ENCODE data around the gene DOK3.

DOK3 gene

GRCh38 chr5:177482359-177482795, 27.2 kb downstream of the DOK3 start:
- ATAC-seq: peak; percentile 1
- TF ChIP-seq PATZ1 (CRISPR knock-in tag; IDR thresholded peaks at IDR 0.05; ENCODE audit: borderline replicate concordance): peak; percentile 35; the same call in 1 of the 2 replicates
- no peak for TF ChIP-seq CSDC2 (CRISPR knock-in tag; IDR thresholded peaks at IDR 0.05)

- peak; percentile 13 for ATAC-seq
- TF ChIP-seq RARB (CRISPR knock-in tag; IDR thresholded peaks at IDR 0.05) (no peak), ZNF70 (CRISPR knock-in tag; IDR thresholded peaks at IDR 0.05) (no peak), BACH2 (CRISPR knock-in tag; IDR thresholded peaks at IDR 0.05; ENCODE audit: borderline replicate concordance) (no peak), ZFP30 (CRISPR knock-in tag; IDR thresholded peaks at IDR 0.05) (no peak), GLIS3 (CRISPR knock-in tag; IDR thresholded peaks at IDR 0.05) (no peak), ESRRG (CRISPR knock-in tag; IDR thresholded peaks at IDR 0.05) (no peak), TSHZ2 (CRISPR knock-in tag; IDR thresholded peaks at IDR 0.05) (peak; percentile 9; the same call in 1 of the 2 replicates), SNAI2 (CRISPR knock-in tag; IDR thresholded peaks at IDR 0.05) (no peak)
These were observed 29.9 kb downstream of the DOK3 start for GRCh38 chr5:177479774-177480173.

- peak; percentile 19 for ATAC-seq
- TF ChIP-seq TSHZ2 (CRISPR knock-in tag; IDR thresholded peaks at IDR 0.05) (peak; percentile 54; the same call in 1 of the 2 replicates), ZNF8 (CRISPR knock-in tag; IDR thresholded peaks at IDR 0.05) (no peak), BACH2 (CRISPR knock-in tag; IDR thresholded peaks at IDR 0.05; ENCODE audit: borderline replicate concordance) (no peak), CSDC2 (CRISPR knock-in tag; IDR thresholded peaks at IDR 0.05) (no peak), ISL1 (CRISPR knock-in tag; IDR thresholded peaks at IDR 0.05) (peak; percentile 20; the same call in 1 of the 2 replicates), OSR1 (CRISPR knock-in tag; IDR thresholded peaks at IDR 0.05) (no peak), TCF4 (CRISPR knock-in tag; IDR thresholded peaks at IDR 0.05; ENCODE audit: borderline replicate concordance) (peak; percentile 65; the same call in 1 of the 2 replicates), GLIS3 (CRISPR knock-in tag; IDR thresholded peaks at IDR 0.05) (no peak), SNAI2 (CRISPR knock-in tag; IDR thresholded peaks at IDR 0.05) (no peak), ESRRG (CRISPR knock-in tag; IDR thresholded peaks at IDR 0.05) (no peak), ZFP30 (CRISPR knock-in tag; IDR thresholded peaks at IDR 0.05) (no peak)
These were observed 30.6 kb downstream of the DOK3 start for GRCh38 chr5:177478711-177479646.

- ATAC-seq: no peak; the same call in 2 of the 3 replicates
- no peak for TF ChIP-seq OSR1 (CRISPR knock-in tag; IDR thresholded peaks at IDR 0.05)
- TF ChIP-seq ZNF70 (CRISPR knock-in tag; IDR thresholded peaks at IDR 0.05): no peak
- TF ChIP-seq POU6F1 (CRISPR knock-in tag; IDR thresholded peaks at IDR 0.05; ENCODE audit: borderline replicate concordance, low read depth): no peak
- no peak for TF ChIP-seq CREB5 (CRISPR knock-in tag; IDR thresholded peaks at IDR 0.05; ENCODE audit: low read depth)
- TF ChIP-seq ZFP3 (CRISPR knock-in tag; IDR thresholded peaks at IDR 0.05): no peak
- TF ChIP-seq PPARA (CRISPR knock-in tag; IDR thresholded peaks at IDR 0.05; ENCODE audit: borderline replicate concordance): no peak
- TF ChIP-seq RARB (CRISPR knock-in tag; IDR thresholded peaks at IDR 0.05): no peak
- no peak for TF ChIP-seq PATZ1 (CRISPR knock-in tag; IDR thresholded peaks at IDR 0.05; ENCODE audit: borderline replicate concordance)
- TF ChIP-seq ESRRG (CRISPR knock-in tag; IDR thresholded peaks at IDR 0.05): no peak
- no peak for TF ChIP-seq ZFP30 (CRISPR knock-in tag; IDR thresholded peaks at IDR 0.05)
- no peak for TF ChIP-seq TCF4 (CRISPR knock-in tag; IDR thresholded peaks at IDR 0.05; ENCODE audit: borderline replicate concordance)
- TF ChIP-seq CSDC2 (CRISPR knock-in tag; IDR thresholded peaks at IDR 0.05): no peak
- no peak for TF ChIP-seq ISL1 (CRISPR knock-in tag; IDR thresholded peaks at IDR 0.05)
- no peak for TF ChIP-seq ZNF565 (CRISPR knock-in tag; conservative IDR thresholded peaks at IDR 0.05; ENCODE audit: low read depth)
These were observed 31.7 kb downstream of the DOK3 start for GRCh38 chr5:177477701-177478477.

All from SK-N-SH treated with all-trans-retinoic acid at 6 μM for 48 hours (cell line).